Mononuclear cell (primary cell): Measurements from ENCODE around the gene MAP3K5. TPM values are rescaled to one million over a fixed set of nuclear protein-coding genes. Genes with fewer than 3 reads are reported as not detected.

Experiments
- H3K27me3 ChIP-seq: 2 replicates; pipeline ENCODE4 v1.6.0; 2011; ENCODE audit warnings: low read length, control low read depth; ENCODE audit not compliant: insufficient read depth
- H3K4me1 ChIP-seq: 2 replicates; pipeline ENCODE4 v1.5.1; 2011; ENCODE audit warnings: mild to moderate bottlenecking, low read length, control low read depth; ENCODE audit not compliant: insufficient read depth
- H3K4me3 ChIP-seq: 2 replicates; pipeline ENCODE4 v1.5.1; 2011; ENCODE audit warnings: mild to moderate bottlenecking, low read length, moderate library complexity
- H3K9me3 ChIP-seq: 2 replicates; pipeline ENCODE4 v1.5.1; 2011; ENCODE audit warnings: low read depth, mild to moderate bottlenecking, control low read depth, low read length
- total RNA-seq: library from RNA; depleted of rRNA; stranded (reverse); fragments of >200 nt; gene quantifications from one replicate; pipeline ENCODE4 v1.2.3, GENCODE V29; 2012

The MAP3K5 gene
- total RNA-seq, 1 donor, result 27.8 TPM

GRCh38 chr6:136539967-136540652 lies 252.2 kb downstream of the MAP3K5 start:
- Histone ChIP-seq H3K4me1 (no peaks in the 10 kb centered on the region), H3K27me3 (peaks cover 8% of the 10 kb centered on the region), H3K4me3 (no peak overlapping the region), H3K9me3 (no peaks in the 10 kb centered on the region)

GRCh38 chr6:136538836-136539235 lies 253.4 kb downstream of the MAP3K5 start:
- H3K9me3 ChIP-seq, result no peaks in the 10 kb centered on the region
- H3K27me3 ChIP-seq, result peaks cover under 1% of the 10 kb centered on the region
- H3K4me1 ChIP-seq, result no peaks in the 10 kb centered on the region
- no peak overlapping the region for H3K4me3 ChIP-seq

GRCh38 chr6:136535880-136536650 lies 256.2 kb downstream of the MAP3K5 start:
- no peaks in the 10 kb centered on the region for H3K4me1 ChIP-seq
- H3K9me3 ChIP-seq, result no peaks in the 10 kb centered on the region
- H3K27me3 ChIP-seq, result no peaks in the 10 kb centered on the region
- H3K4me3 ChIP-seq, result no peak overlapping the region

- no peak overlapping the region for H3K4me3 ChIP-seq
- no peaks in the 10 kb centered on the region for H3K4me1 ChIP-seq
- H3K9me3 ChIP-seq, result no peaks in the 10 kb centered on the region
- no peaks in the 10 kb centered on the region for H3K27me3 ChIP-seq
Measured at GRCh38 chr6:136535017-136535765, 257.1 kb downstream of the MAP3K5 start.

- no peaks in the 10 kb centered on the region for H3K4me1 ChIP-seq
- H3K27me3 ChIP-seq, result no peaks in the 10 kb centered on the region
- no peak overlapping the region for H3K4me3 ChIP-seq
- H3K9me3 ChIP-seq, result no peaks in the 10 kb centered on the region
Measured at GRCh38 chr6:136534268-136534667, 258.0 kb downstream of the MAP3K5 start.

GRCh38 chr6:136533487-136533886 lies 258.8 kb downstream of the MAP3K5 start:
- Histone ChIP-seq H3K4me1 (no peaks in the 10 kb centered on the region), H3K9me3 (no peaks in the 10 kb centered on the region), H3K27me3 (no peaks in the 10 kb centered on the region), H3K4me3 (no peak overlapping the region)

- no peaks in the 10 kb centered on the region for H3K9me3 ChIP-seq
- no peaks in the 10 kb centered on the region for H3K4me1 ChIP-seq
- no peaks in the 10 kb centered on the region for H3K27me3 ChIP-seq
- no peak overlapping the region for H3K4me3 ChIP-seq
Measured at GRCh38 chr6:136532030-136532429, 260.2 kb downstream of the MAP3K5 start.

GRCh38 chr6:136529710-136530109 lies 262.6 kb downstream of the MAP3K5 start:
- H3K27me3 ChIP-seq, result no peaks in the 10 kb centered on the region
- H3K4me1 ChIP-seq, result peaks cover 17% of the 10 kb centered on the region
- H3K4me3 ChIP-seq, result no peak overlapping the region
- H3K9me3 ChIP-seq, result no peaks in the 10 kb centered on the region

- no peaks in the 10 kb centered on the region for H3K27me3 ChIP-seq
- peaks cover 17% of the 10 kb centered on the region for H3K4me1 ChIP-seq
- H3K9me3 ChIP-seq, result no peaks in the 10 kb centered on the region
- H3K4me3 ChIP-seq, result no peak overlapping the region
Measured at GRCh38 chr6:136528477-136528876, 263.8 kb downstream of the MAP3K5 start.

GRCh38 chr6:136527831-136528230 lies 264.4 kb downstream of the MAP3K5 start:
- no peaks in the 10 kb centered on the region for H3K27me3 ChIP-seq
- no peaks in the 10 kb centered on the region for H3K9me3 ChIP-seq
- H3K4me3 ChIP-seq, result no peak overlapping the region
- H3K4me1 ChIP-seq, result peaks cover 17% of the 10 kb centered on the region

GRCh38 chr6:136526937-136527336 lies 265.3 kb downstream of the MAP3K5 start:
- Histone ChIP-seq H3K27me3 (no peaks in the 10 kb centered on the region), H3K4me1 (peaks cover 17% of the 10 kb centered on the region), H3K4me3 (no peak overlapping the region), H3K9me3 (no peaks in the 10 kb centered on the region)

- H3K9me3 ChIP-seq, result no peaks in the 10 kb centered on the region
- peaks cover 17% of the 10 kb centered on the region for H3K4me1 ChIP-seq
- no peak overlapping the region for H3K4me3 ChIP-seq
- no peaks in the 10 kb centered on the region for H3K27me3 ChIP-seq
Measured at GRCh38 chr6:136526196-136526930, 265.9 kb downstream of the MAP3K5 start.

GRCh38 chr6:136525586-136526195 lies 266.6 kb downstream of the MAP3K5 start:
- Histone ChIP-seq H3K4me3 (no peak overlapping the region), H3K27me3 (no peaks in the 10 kb centered on the region), H3K4me1 (peaks cover 17% of the 10 kb centered on the region), H3K9me3 (no peaks in the 10 kb centered on the region)

GRCh38 chr6:136524936-136525413 lies 267.3 kb downstream of the MAP3K5 start:
- no peak overlapping the region for H3K4me3 ChIP-seq
- H3K27me3 ChIP-seq, result no peaks in the 10 kb centered on the region
- H3K9me3 ChIP-seq, result no peaks in the 10 kb centered on the region
- H3K4me1 ChIP-seq, result peaks cover 17% of the 10 kb centered on the region
